Islet precursor cell (in vitro differentiated cells): Measurements from ENCODE around the gene RSPH10B.
A peak's percentile ranks its signal among the peaks of the same experiment; 100 is the strongest.
"Not testable (repeated sequence)": the region's sequence is repeated elsewhere in the genome, so short reads cannot be mapped to it uniquely, and the experiment has no call there.

Source experiments
- DNase-seq: peaks from one replicate; pipeline ENCODE4 v3.0.0-alpha.2; 2018

RSPH10B gene

DNA sequence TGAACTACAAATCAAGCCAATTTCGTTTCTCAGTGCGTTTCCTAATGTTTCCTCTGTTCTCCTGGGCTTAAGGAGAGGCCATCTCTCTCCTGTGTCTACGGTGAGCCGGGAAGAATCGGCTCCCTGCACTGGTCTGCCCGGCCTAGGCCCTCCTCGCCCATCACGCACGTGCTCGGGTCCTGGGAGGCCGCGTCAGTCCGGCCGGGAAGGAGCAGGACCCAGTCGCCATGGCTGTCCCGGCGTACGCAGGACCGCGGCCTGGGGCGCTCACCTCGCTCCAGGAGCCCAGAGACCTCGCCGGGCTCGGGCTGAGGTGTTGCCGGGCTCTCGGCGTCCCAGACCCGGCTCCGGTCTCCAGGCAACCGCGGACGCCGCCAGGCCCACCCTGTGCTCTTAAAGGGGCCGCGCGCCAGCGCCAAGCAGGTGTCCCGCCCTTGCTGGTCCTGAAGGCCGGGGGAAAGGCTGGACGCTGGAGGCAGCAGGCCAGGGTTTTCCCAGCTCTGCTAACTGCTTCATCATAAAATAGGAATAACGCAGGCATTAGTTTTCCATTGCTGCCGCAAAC is at the start of gene RSPH10B:
TSS of gene RSPH10B (minus strand) at position 343 of the 565 bp plus-strand sequence. CDS start 3,573 bp downstream, outside the sequence.
- DNase-seq: peak; percentile 51

DNA sequence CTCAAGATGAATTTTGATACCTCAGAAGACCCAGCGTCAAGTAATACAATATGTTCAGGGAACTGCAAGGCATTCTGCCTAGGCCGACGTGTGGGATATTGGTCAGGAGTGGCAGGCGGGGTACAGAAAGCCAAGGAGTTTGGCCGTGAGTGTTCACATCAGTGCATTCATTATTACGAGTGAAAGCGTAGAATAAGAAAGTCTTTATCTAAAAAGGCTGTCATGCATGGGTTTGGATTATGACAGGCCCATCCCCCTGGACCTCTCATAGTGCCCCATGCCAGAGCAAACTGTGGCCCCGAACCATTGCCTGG is 46.1 kb upstream of the RSPH10B start:
- no peak for DNase-seq

DNA sequence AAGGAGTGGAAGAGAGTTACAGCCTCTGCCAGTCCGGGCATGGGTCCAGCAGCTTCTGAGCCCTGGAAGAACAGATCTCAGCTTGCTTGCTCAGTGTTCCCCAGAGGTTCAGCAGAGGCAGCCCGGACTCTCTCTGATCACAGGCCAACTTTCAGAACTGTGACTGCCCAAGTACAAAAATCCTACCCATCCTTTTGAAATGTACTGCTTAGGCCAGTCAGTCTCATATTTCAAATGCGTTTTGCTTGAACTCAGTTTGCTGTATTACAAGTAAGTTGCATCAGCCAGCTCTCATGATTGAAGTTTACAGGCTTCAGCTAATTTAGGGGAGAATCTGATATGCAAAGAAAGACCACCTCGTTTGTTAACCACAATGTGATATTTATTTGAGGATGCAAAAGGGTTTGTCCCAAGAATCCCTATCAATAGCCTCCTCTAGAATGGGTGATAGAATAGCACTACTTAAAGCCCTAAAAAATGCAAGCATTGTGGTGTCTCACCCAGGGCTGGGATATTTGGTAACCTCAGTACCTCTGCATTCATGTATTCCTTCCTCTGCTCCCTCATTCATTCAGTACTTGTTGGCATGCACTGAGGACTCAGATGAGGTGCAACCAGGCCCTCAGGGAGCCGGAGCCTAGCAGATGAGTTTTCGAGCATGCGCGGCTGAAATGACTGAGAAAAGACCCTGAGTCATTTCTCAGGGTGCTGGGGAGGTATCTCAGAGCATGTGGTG is 45.6 kb upstream of the RSPH10B start:
- no peak for DNase-seq

DNA sequence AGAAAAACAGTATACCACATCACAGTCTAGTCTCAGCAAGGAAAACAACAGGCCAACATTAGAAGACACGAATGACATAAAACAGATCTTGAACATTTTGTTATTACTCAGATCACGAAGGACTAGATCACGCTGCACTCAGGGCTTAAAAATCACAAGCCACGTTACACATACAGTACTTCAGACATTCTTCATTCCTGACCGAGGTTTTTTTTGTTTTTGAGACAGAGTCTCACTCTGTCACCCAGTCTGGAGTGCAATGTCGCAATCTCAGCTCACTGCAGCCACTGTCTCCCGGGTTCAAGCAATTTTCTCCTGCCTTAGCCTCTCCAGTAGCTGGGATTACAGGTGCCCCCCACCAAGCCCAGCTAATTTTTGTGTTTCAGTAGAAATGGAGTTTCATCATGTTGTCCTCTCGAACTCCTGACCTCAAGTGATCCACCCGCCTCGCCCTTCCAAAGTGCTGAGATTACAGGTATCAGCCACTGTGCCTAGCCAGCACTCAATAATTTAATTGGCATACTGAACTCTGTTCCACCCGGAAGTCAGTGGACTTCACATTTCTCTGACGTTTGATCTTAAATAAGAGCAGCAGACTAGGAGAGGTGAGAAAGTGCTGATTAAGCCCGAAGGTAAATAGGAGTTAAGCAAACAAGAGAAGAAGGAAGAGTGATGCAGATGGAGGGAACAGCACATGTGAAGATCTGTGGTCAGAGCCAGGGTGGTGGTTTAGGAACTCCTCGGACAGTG is 42.0 kb upstream of the RSPH10B start:
- no peak for DNase-seq

DNA sequence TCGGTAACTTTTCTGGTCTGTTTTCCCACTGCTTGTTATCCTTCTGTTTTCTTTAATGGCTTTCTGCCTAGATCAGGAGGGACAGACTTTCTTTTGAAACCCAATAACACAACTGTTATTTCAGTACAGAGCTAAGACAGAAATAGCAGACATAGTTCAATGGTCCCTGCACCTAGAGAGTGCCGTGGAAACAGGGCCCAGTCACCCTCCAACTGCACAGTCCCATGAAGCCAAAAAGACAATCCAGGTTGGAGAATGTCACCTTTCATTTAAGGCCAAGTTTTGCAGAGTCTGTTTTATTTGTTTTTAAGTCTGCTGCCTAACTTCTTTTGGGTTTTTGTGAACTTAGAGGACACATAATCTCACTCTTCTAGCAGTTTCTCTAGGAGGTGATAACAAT is 41.1 kb upstream of the RSPH10B start:
- DNase-seq: no peak

DNA sequence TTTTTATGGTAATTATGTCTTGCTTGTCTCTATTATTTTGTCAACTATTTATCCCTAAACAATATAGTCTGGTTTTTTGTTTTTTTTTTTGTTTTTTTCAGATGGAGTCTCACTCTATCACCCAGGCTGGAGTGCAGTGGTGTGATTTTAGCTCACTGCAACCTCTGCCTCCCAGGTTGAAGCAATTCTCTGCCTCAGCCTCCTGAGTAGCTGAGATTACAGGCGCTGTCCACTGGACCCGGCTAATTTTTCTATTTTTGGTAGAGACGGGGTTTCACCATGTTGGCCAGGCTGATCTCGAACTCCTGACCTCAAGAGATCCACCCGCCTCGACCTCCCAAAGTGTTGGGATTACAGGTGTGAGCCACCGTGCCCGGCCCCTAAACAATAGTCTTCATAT is 39.9 kb upstream of the RSPH10B start:
- DNase-seq: not testable (repeated sequence)

DNA sequence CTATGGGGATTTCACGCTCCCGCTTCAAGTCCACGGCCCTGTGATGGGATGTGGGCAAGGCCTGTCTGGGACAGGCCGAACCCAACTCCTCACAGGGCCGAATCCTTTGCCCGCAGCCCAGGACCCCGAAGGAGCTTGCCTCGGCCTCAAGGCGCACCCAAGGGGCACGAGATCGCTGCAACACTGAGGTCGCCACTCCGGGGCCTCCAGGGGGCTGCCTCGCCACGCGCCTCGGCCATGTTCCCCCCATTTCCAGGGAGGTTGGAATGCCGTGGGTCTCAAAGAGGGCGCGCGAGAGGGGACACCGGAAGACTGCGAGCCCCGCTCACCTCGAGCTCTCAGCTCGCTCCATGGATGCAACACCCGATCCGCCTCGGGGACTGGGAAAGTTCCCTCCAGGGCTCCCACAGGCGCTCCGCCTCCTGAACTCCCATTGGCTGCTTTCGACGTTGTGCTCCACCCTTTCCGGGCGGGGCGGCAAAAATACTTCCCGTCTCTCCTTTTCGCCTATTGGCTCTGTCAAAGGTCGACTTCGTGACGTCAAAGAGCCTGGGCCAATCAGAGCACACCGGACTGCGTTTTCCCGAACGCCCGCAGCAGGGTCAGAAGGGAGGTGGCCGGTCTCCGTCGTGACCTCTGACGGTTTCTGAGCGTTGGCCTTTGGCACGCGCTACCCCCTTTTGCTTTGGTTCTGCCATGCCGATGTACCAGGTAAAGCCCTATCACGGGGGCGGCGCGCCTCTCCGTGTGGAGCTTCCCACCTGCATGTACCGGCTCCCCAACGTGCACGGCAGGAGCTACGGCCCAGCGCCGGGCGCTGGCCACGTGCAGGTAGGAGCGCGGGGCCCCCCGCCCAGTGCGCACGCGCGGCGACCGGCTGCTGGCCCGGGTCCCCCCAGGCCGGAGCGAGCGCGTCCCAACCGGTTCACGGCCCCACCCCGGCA is 38.5 kb upstream of the RSPH10B start, which contains the start of the genes AIMP2 and PMS2:
TSS of gene AIMP2 (plus strand) at position 605 of the 944 bp plus-strand sequence. CDS start at position 697, 92 bp downstream.
TSS of gene PMS2 (minus strand) at position 382 of the 944 bp plus-strand sequence. CDS start at position 352, 30 bp downstream.
- peak; percentile 99 for DNase-seq

DNA sequence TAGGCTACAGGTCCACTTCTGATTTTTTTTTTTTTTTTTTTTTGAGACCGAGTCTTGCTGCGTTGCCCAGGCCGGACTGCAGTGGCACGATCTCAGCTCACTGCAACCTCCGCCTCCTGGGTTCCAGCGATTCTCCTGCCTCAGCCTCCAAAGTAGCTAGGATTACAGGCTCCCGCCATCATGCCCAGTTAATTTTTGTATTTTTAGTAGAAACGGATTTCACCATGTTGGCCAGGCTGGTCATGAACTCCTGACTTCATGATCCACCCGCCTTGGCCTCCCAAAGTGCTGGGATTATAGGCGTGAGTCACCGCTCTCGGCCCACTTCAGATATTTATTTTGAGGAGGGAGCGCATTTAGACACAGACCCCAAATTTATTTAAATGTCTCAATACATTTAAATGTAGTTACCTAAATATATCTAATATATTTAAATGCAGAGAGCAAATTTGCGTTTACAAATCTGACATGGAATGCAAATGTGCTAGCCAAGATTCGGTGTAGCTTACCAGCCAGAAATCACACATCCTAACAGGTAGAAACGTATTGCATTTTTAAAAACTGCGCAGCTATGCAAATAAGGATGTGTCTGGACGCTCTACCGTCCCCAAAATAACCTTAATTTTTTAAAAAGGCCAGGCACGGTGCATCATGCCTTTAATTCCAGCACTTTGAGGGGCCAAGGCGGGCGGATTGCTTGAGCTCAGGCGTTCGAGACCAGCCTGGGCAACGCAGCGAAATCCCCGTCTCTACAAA is 37.5 kb upstream of the RSPH10B start:
- DNase-seq: not testable (repeated sequence)

DNA sequence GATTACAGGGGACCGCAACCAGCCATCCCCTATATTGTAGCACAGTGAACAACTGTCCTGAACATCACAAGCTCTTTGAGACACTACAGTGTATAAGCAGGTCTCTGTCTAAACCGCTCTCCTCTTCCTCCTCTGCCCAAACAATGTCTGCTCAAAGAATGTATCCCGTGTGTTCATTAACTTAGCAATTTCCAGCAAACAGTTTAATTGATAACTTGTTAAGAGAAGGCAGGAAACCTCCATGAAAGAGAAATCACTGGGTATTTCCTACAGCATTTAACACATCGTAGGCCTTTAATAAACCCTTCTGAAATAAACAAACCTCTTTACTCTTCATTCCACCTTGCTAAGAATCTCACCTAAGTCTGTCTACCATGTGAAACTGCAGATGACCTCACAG is 36.9 kb upstream of the RSPH10B start:
- DNase-seq: no peak

DNA sequence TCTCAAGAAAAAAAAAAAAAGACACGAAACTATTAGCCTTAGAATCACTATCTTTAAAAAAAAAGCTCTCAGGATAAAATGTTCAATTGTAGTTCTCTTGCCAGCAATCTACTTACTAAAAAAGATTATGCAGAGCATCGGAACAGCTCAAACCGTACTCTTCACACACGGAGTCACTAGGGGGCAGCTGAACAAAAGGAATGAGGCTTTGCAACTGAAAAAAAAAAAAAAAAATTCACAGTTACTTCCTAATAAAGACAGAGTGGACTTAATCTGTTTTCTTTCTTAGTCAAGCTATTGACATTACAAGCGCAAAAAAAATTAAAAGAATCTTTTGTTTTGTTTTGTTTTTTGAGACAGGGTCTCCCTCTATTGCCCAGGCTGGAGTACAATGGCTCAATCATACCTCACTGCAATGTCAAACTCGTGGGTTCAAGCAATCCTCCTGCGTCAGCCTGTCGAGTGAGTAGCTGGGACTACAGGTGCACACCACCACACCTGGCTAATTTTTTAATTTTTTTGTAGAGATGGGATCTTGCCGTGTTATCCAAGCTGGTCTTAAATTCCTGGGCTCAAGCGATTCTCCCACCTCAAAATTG is 26.8 kb upstream of the RSPH10B start:
- no peak for DNase-seq

DNA sequence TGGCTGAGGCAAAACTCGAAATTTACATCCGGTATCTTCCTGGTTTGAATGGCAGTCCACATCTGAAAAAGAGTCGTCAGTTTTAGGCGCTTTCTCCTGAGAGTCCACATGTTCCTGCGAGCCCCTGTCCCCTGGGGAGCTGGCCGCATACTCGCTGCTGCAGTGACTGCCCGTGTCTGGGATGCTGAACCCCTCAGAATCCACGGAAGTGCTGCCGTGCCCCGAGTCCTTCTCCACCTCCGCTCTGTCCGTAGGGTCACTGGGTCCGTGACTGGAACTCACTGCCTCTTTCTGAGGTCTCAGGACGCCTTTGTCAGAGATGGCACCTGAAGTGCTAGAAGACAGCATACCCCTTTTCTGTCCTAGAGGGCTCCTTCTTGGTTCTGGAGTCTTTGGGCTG is 16.6 kb upstream of the RSPH10B start:
- DNase-seq: not testable (repeated sequence)

DNA sequence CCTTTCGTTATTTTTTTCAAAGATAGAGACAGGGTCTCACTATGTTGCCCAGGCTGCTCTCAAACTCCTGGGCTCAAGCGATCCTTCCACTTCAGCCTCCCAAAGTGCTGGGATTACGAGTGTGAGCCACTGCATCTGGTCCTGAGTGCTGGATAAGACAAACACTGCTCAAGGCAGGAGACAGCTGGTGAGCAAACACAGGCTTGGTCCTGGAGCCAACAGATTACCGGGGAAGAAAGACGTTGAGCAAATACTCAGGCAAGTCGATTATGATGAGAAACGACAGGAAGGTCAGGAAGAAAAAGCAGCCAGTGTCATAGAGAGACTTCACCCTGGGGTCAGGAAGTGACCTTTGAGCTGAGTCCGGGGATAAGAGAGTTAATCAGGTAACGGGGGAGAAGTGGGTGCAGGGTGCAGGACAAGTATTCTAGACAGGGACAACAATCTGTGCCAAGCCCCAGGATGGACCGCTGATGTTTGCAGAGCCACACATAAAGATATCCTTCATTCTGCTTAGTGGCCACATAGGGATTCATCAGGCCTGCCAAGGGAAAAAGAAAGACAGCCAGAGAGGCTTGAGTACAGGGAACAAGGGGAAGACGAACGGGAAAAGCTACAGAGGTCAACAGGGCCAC is 9.3 kb upstream of the RSPH10B start:
- DNase-seq: not testable (repeated sequence)

DNA sequence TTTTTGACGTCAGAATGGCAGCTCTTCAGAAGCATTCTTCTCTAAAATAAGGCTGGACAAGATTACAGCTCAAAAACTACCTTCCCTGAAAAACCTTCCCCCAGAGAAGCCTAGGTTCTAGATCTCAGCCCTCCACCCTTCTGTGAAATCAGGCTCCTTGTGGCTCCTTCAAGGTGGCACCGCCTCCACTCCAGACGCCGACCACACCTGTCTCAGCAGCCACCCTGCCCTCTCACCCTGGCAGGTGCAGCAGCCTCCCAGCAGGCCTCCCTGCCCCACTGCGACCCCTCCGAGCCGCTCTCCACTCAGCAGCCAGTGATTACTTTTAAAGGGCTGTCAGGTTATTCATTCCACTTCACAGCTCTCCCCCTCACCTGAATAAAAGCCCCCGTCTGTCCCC is 3.1 kb upstream of the RSPH10B start:
- not testable (repeated sequence) for DNase-seq

DNA sequence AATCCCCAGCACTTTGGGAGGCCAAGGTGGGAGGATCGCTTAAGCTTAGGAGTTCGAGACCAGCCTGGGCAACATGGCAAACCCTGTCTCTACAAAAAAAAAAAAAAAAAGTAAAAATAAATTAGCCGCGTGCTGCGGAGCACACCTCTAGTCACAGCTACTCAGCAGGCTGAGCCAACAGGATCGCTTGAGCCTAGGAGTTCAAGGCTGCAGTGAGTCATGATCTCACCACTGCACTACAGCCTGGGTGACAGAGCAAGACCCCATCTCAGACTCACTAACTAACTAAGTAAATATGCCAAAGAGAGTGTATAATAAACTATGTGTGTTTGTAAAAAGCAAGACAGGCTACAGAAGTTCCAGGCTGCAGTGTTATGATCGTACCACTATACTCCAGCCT is 6.7 kb downstream of the RSPH10B start:
- not testable (repeated sequence) for DNase-seq

DNA sequence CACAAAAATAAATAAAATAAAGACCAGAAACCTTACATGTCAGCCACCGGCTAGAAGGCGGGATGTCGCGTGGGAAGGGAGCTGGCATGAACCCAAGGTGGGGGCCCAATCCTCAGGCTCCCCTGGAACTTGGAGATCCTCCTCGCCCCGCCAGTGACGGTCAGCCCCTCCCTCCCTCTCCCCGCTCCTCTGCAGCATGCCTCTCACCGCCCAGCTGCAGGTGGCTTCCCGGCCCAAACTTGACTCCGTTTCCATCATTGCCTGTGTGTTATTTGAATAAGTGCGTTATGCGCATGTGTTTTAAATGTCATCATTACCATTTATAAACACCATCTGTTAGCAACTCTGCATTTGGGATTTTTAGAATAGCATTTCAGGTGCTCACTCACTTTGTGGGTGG is 7.3 kb downstream of the RSPH10B start:
- not testable (repeated sequence) for DNase-seq

DNA sequence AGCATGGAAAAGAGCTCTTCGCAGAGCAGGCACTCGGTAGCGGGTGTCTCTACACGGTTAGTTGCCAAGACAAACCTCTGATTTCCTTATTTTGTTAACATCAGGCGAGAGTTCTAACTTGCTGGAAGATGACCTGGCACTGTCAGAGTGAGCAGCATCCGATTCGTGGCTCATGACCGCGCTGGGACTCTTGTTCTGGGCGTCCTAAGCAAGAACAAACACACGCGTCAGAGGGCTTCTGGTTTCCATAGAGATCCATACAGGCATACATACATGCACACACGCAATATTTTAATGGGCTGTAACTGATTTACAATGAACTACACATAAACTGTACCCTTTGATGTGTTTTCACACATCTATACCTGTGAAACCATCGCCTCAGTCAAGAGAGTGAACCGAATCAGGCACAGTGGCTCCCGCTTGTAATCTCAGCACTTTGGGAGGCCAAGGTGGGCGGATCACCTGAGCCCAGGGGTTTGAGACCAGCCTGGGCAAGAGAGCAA is 35.5 kb downstream of the RSPH10B start:
- not testable (repeated sequence) for DNase-seq

DNA sequence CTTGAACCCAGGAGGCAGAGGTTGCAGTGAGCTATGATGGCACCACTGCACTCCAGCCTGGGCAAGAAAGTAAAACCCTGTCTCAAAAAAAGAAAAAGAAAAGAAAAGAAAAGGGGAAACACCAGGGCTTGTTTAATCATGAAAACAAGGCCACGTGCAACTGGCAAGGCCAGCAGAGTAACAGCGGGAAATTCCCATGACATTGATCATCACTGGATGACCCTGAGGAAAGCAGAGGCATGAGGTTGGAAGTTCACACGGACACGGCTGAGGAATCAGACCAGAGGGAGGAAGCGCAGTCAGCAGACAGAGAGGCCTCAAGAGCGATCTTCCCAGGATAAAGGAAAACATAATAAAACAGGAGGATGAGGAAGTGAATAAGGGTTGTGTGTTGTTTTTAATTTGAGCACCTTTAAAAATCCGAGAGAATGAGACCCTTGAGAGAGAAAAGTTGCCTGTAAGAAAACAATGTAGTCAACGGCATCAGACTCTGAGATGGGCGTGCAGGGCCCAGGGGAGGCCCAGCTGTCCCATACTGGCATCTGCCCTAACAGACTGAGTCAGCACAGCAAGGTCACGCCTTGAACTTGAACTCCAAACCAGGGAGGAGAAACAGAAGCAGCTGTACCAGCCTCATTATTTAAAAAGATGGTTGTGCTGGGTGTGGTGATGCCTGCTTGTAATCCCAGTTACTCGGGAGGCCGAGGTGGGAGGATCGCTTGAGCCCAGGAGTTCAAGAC is 38.4 kb downstream of the RSPH10B start:
- DNase-seq: not testable (repeated sequence)

DNA sequence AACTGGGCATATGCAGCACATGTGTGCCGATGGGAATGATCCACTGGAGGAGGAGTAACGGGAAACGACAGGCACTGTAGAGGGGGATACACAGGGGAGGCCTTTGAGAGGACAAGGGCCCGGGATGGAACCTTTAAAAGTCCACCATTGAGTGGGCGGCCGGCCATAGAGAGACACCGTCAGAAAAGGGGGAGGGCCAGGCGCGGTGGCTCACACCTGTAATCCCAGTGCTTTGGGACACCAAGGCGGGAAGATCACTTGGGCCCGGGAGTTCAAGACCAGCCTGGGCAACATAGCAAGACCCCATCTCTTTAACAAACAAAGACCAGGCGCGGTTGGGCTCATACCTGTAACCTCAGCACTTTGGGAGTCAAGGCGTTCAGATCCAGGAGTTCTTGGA is 39.2 kb downstream of the RSPH10B start:
- DNase-seq: not testable (repeated sequence)

DNA sequence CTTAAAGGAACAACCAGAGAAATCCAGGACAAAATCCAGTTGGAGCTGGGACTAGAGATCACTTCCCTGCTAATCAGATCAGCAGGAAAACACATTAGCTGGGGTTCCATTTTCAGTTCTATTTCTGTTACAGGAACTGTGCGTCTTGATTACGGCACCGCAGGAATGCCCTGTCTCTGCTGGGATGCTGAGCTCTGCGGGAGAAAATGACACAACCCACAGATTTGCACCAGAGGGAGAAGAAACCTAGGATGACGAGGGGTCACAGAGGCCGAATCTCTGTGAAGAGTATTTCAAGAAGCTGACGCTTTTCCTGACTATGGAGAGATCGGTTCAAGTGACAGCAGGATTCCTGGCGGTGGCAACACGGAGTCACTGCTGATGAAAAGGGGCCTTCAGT is 40.2 kb downstream of the RSPH10B start:
- DNase-seq: not testable (repeated sequence)
